Karpas-422 (cell line): ENCODE results near the gene PECR. TPM values are rescaled to one million over a fixed set of nuclear protein-coding genes. Genes with fewer than 3 reads are reported as not detected.
"Not testable (repeated sequence)": the region's sequence is repeated elsewhere in the genome, so short reads cannot be mapped to it uniquely, and the experiment has no call there.

Experiments used
- DNase-seq: peaks from one replicate; pipeline ENCODE4 v3.0.0-alpha.2; 2015
- H2AFZ ChIP-seq: fragments of 200-600 bp; sonication (generic); 2 replicates; pipeline ENCODE4 v1.6.1; 2014; ENCODE audit warnings: antibody characterized with exemption, low read length, mixed read lengths
- H3K27ac ChIP-seq: fragments of 200-600 bp; sonication (generic); 2 replicates; pipeline ENCODE4 v1.5.1; 2014; ENCODE audit warnings: mild to moderate bottlenecking, low read length, moderate library complexity
- H3K27me3 ChIP-seq: fragments of 200-600 bp; sonication (generic); 2 replicates; pipeline ENCODE4 v1.6.1; 2014; ENCODE audit warnings: low read length, mixed read lengths
- H3K36me3 ChIP-seq: fragments of 200-600 bp; sonication (generic); 2 replicates; pipeline ENCODE4 v1.6.1; 2014; ENCODE audit warnings: low read length, mixed read lengths; ENCODE audit not compliant: insufficient read depth
- H3K4me1 ChIP-seq: fragments of 200-600 bp; sonication (generic); 2 replicates; pipeline ENCODE4 v1.6.1; 2014; ENCODE audit warnings: mild to moderate bottlenecking, low read length, mixed read lengths
- H3K4me2 ChIP-seq: fragments of 200-600 bp; sonication (generic); 2 replicates; pipeline ENCODE4 v1.6.1; 2014; ENCODE audit warnings: low read length, low read depth, mild to moderate bottlenecking; ENCODE audit not compliant: poor library complexity, severe bottlenecking
- H3K4me3 ChIP-seq: fragments of 200-600 bp; sonication (generic); 2 replicates; pipeline ENCODE4 v1.5.1; 2014; ENCODE audit warnings: mild to moderate bottlenecking, antibody characterized with exemption, low read length, mixed read lengths
- H3K79me2 ChIP-seq: fragments of 200-600 bp; sonication (generic); 2 replicates; pipeline ENCODE4 v1.6.1; 2014; ENCODE audit warnings: mild to moderate bottlenecking, low read length, mixed read lengths
- H3K9ac ChIP-seq: fragments of 200-600 bp; sonication (generic); 2 replicates; pipeline ENCODE4 v1.6.0; 2014; ENCODE audit warnings: low read length
- H3K9me2 ChIP-seq: fragments of 200-600 bp; sonication (generic), shearing (Covaris generic); replicated peaks from 2 replicates; pipeline ENCODE4 v1.6.0; 2014; ENCODE audit warnings: mild to moderate bottlenecking, low read length, moderate library complexity; ENCODE audit not compliant: insufficient read depth
- H3K9me3 ChIP-seq: fragments of 300-700, 200-600 bp; sonication (generic); 2 replicates; pipeline ENCODE4 v1.6.1; 2014; ENCODE audit warnings: low read length, mixed read lengths
- H4K20me1 ChIP-seq: fragments of 200-600 bp; sonication (generic); 2 replicates; pipeline ENCODE4 v1.6.1; 2014; ENCODE audit warnings: mild to moderate bottlenecking, antibody characterized with exemption, low read length, low read depth; ENCODE audit not compliant: insufficient read depth
- total RNA-seq: library from RNA; depleted of rRNA; stranded (reverse); fragments of >200 nt; shearing (Covaris generic); gene quantifications from 2 replicates; pipeline ENCODE4 v1.2.3, GENCODE V29; 2014; ENCODE audit warnings: low replicate concordance

Gene PECR
- total RNA-seq, 1 experiment from 2014 or later = 0.30 TPM

DNA sequence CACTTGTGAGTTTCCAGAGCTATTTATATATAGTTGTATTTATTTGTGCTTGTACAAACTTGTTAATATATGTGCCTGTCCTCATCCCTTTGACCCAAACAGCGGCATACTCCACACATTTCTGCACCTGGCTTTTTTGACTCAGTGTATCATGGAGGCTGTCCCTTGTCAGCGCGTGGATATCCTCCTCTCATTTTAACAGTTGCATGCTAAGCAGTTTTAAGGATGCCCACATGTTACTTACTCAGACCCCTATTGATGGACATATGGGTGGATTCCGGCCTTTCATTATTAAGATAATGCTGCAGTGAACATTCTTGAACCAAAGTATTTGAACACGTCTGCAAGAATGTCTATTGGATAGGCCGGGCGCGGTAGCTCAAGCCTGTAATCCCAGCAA lies 67.6 kb downstream of the PECR start:
- Histone ChIP-seq H3K9me2 (no peaks in the 10 kb centered on the region; the same call in 1 of the 2 replicates), H3K4me2 (peak overlapping the region; percentile 67), H3K79me2 (no peaks in the 10 kb centered on the region), H4K20me1 (no peaks in the 10 kb centered on the region), H3K9ac (no peak overlapping the region), H3K4me1 (peaks cover 4% of the 10 kb centered on the region), H3K27me3 (no peaks in the 10 kb centered on the region), H3K36me3 (no peaks in the 10 kb centered on the region), H2AFZ (no peak overlapping the region), H3K4me3 (no peak overlapping the region), H3K27ac (no peak overlapping the region), H3K9me3 (no peaks in the 10 kb centered on the region)
- no peak for DNase-seq

GRCh38 chr2:216013080-216013909 lies 68.3 kb downstream of the PECR start, which contains the start of gene MREG:
Gene MREG, minus strand, starts transcription at chr2:216013551. Its CDS starts 224 bp downstream, at chr2:216013327.
- Histone ChIP-seq H3K36me3 (no peaks in the 10 kb centered on the region), H2AFZ (peak within 1 kb of the TSS; percentile 55; the same call in 1 of the 2 replicates), H3K27ac (no peak within 1 kb of the TSS), H3K4me3 (peak within 1 kb of the TSS; percentile 61; the same call in 1 of the 2 replicates), H3K4me1 (peaks cover 4% of the 10 kb centered on the region), H4K20me1 (no peaks in the 10 kb centered on the region), H3K9me3 (no peaks in the 10 kb centered on the region), H3K9ac (peak within 1 kb of the TSS; percentile 52), H3K79me2 (no peaks in the 10 kb centered on the region), H3K4me2 (peak within 1 kb of the TSS; percentile 67), H3K27me3 (no peaks in the 10 kb centered on the region), H3K9me2 (no peaks in the 10 kb centered on the region)
- DNase-seq = peak; percentile 79

DNA sequence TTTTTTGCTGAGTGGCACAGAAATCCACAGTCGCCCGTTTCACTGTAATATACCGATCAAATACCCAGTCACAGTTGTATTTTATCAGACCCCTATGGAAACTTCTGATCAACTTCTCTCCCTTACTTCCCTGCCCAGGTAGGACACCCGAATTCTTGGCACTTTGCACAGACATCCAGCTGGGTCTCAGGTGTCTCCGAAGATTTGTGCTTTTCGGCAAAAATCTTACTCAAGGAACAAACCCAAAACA lies 68.9 kb downstream of the PECR start:
- Histone ChIP-seq H3K4me3 (peak overlapping the region; percentile 61; the same call in 1 of the 2 replicates), H3K79me2 (no peaks in the 10 kb centered on the region), H3K27ac (no peak overlapping the region), H3K9ac (peak overlapping the region; percentile 52), H2AFZ (peak overlapping the region; percentile 55; the same call in 1 of the 2 replicates), H3K9me2 (no peaks in the 10 kb centered on the region), H3K9me3 (no peaks in the 10 kb centered on the region), H3K36me3 (no peaks in the 10 kb centered on the region), H4K20me1 (no peaks in the 10 kb centered on the region), H3K4me1 (peaks cover 4% of the 10 kb centered on the region), H3K4me2 (peak overlapping the region; percentile 67), H3K27me3 (no peaks in the 10 kb centered on the region)
- no peak for DNase-seq

DNA sequence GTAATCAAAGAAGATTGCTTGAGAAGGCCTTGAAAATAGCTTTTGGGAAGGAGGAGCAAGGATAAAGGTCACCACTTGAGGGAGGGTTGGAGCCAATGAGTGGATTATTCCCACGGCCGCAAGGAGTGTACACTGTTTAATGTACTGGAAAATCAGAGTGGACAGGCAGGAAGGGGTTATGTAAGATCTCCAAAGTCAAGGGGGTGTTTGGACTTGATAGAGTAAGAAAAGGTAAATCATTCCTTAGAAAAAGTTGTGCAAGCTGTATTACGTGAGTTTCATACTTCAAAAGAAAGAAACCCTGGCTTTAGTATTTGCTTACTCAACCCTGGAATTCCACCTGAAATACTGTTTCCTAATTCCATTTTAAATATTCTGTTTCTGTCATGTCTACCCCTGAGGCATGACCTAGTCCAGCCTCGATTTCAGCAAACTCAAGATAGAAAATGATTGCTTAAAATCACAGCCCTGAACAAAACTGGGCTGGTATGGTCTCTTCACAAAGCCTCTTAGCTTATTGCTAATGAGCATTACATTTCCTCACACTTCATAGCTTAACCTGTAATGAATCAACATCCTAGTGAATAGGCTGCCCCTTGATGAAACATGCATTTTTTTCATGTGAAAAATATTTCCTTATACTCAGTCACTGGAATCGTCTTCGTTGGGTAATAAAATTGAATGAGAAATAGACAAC lies 69.3 kb downstream of the PECR start:
- no peak overlapping the region for H3K27ac ChIP-seq
- no peak for DNase-seq
- no peak overlapping the region for H3K9ac ChIP-seq
- H4K20me1 ChIP-seq = no peaks in the 10 kb centered on the region
- H3K4me2 ChIP-seq = no peak overlapping the region
- no peaks in the 10 kb centered on the region for H3K9me3 ChIP-seq
- H3K4me1 ChIP-seq = peaks cover 4% of the 10 kb centered on the region
- H3K4me3 ChIP-seq = no peak overlapping the region
- H3K27me3 ChIP-seq = no peaks in the 10 kb centered on the region
- H2AFZ ChIP-seq = no peak overlapping the region; the same call in 1 of the 2 replicates
- H3K36me3 ChIP-seq = no peaks in the 10 kb centered on the region
- no peaks in the 10 kb centered on the region for H3K79me2 ChIP-seq
- H3K9me2 ChIP-seq = no peaks in the 10 kb centered on the region

DNA sequence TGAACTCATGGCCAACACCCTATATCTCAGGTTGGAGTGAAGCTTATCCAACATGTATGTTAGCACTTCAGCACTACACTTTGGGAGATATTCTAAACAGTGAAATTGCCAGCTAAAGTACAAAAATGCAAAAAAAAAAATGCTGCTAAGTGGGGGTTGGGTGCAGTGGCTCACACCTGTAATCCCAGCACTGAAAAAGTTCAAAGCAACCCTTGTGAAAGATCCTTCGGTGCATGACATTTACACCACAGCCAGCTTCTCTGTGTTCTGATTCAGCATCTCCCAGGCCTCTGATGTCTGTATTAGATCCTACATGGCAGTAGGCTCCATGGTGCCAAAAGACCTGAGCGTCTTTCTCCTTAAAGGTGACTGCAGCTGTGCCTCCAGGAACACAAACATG lies 72.4 kb downstream of the PECR start:
- H3K9ac ChIP-seq, H3K4me2 ChIP-seq, H2AFZ ChIP-seq, H3K4me1 ChIP-seq, H3K27me3 ChIP-seq, H3K9me3 ChIP-seq, H3K36me3 ChIP-seq, H3K27ac ChIP-seq, DNase-seq, H4K20me1 ChIP-seq, H3K9me2 ChIP-seq, H3K4me3 ChIP-seq, H3K79me2 ChIP-seq: not testable (repeated sequence)

DNA sequence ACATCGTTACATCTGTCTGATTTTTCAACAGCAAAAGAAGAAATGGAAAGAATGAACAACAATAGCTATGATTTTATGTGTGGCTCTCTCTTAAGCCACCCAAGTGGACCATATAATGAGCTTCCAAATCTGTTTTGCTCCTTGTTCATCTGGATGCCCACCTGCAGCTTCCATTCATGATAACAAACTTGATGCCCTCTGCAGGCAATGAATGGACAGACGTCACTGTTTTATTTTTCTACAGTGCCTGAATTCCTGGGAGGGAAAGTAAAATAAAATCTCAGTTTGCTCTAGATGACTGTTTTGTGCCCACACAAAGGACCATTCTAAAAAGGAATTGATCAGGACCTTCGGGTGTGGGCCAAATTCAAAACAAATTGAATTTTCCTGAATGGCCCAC lies 73.2 kb downstream of the PECR start:
- no peak overlapping the region for H3K4me3 ChIP-seq
- no peak overlapping the region for H3K4me2 ChIP-seq
- H3K79me2 ChIP-seq = no peaks in the 10 kb centered on the region
- peaks cover 4% of the 10 kb centered on the region for H3K4me1 ChIP-seq
- no peaks in the 10 kb centered on the region for H4K20me1 ChIP-seq
- H3K9me3 ChIP-seq = no peaks in the 10 kb centered on the region
- DNase-seq = no peak
- no peak overlapping the region for H2AFZ ChIP-seq
- no peaks in the 10 kb centered on the region for H3K27me3 ChIP-seq
- H3K9ac ChIP-seq = no peak overlapping the region
- no peak overlapping the region for H3K27ac ChIP-seq
- no peaks in the 10 kb centered on the region for H3K36me3 ChIP-seq
- H3K9me2 ChIP-seq = no peaks in the 10 kb centered on the region

GRCh38 chr2:216006164-216006663 lies 75.4 kb downstream of the PECR start:
- no peak overlapping the region for H2AFZ ChIP-seq
- no peak for DNase-seq
- no peaks in the 10 kb centered on the region for H3K9me2 ChIP-seq

DNA sequence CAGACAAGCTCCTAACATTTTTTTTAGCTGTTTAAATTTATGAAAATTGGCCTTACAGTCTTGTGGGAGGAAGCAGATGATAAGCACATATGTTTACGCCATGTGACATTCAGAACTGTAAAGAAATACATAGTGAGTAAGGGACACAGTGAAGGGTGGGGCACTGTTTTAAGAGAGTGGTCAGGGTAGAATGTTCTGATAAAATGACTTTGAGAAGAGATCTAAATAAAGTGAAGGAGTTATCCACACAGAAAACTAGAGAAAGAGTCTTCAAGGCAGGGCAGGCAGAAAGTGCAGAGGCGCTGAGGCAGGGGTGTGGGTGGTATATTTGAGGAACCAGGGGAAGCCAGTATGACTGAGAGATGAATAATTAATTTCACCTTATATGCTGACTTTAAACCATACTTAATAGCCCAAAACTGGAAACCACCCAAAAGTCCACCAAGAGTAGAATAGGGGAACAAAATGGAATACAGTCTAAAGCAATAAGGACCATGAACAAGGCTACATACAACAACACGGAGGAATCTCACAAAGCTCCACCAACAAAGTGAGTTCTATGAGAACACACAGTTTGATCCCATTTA lies 76.8 kb downstream of the PECR start:
- no peaks in the 10 kb centered on the region for H4K20me1 ChIP-seq
- H3K9ac ChIP-seq = no peak overlapping the region
- no peak for DNase-seq
- no peak overlapping the region for H3K27ac ChIP-seq
- no peak overlapping the region for H2AFZ ChIP-seq
- no peaks in the 10 kb centered on the region for H3K9me2 ChIP-seq
- no peaks in the 10 kb centered on the region for H3K36me3 ChIP-seq
- no peaks in the 10 kb centered on the region for H3K27me3 ChIP-seq
- H3K79me2 ChIP-seq = no peaks in the 10 kb centered on the region
- no peak overlapping the region for H3K4me2 ChIP-seq
- no peaks in the 10 kb centered on the region for H3K4me1 ChIP-seq
- no peaks in the 10 kb centered on the region for H3K9me3 ChIP-seq
- H3K4me3 ChIP-seq = no peak overlapping the region

More at GRCh38 chr2:216006164-216006663, 75.4 kb downstream of the PECR start:
- Histone ChIP-seq H3K9ac (no peak overlapping the region), H3K79me2 (no peaks in the 10 kb centered on the region), H3K9me3 (no peaks in the 10 kb centered on the region), H3K27ac (no peak overlapping the region), H3K36me3 (no peaks in the 10 kb centered on the region), H3K27me3 (no peaks in the 10 kb centered on the region), H3K4me2 (no peak overlapping the region), H3K4me1 (no peaks in the 10 kb centered on the region), H3K4me3 (no peak overlapping the region), H4K20me1 (no peaks in the 10 kb centered on the region)
